Heart left ventricle (tissue), 16 donors: ENCODE measurements around the gene SLC16A10. TPM values are rescaled to one million over a fixed set of nuclear protein-coding genes. Genes with fewer than 3 reads are reported as not detected.

Experiments used
- ATAC-seq, 4 donors: fragments of 200-7000 bp; cut with Tn5 transposase; one replicate each; pipeline ENCODE4 v1.9.1; 2020 to 2022; ENCODE audit warnings: moderate library complexity in 4 of 4, mild to moderate bottlenecking in 3 of 4, moderate number of reproducible peaks in 1 of 4
- DNase-seq, 5 donors: peaks; one replicate each; pipeline ENCODE4 v3.0.0-alpha.2; 2020
- H3K27ac ChIP-seq, 12 donors: fragments of 200-600 bp; sonication (generic) in 4 of 12; one replicate each; pipeline versions ENCODE4 v1.5.0 to v1.8.0; 2016 to 2022; ENCODE audit warnings: mild to moderate bottlenecking in 2 of 12
- H3K27me3 ChIP-seq, 9 donors: fragments of 200-600 bp; sonication (generic) in 2 of 9; one replicate each; pipeline versions ENCODE4 v1.5.1 to v1.8.0; 2016 to 2022; ENCODE audit warnings: mild to moderate bottlenecking in 3 of 9
- H3K36me3 ChIP-seq, 9 donors: fragments of 200-600 bp; sonication (generic) in 2 of 9; one replicate each; pipeline versions ENCODE4 v1.5.0 to v1.8.0; 2018 to 2022; ENCODE audit warnings: mild to moderate bottlenecking in 2 of 9
- H3K4me1 ChIP-seq, 12 donors: fragments of 200-600 bp; sonication (generic) in 4 of 12; one replicate each; pipeline versions ENCODE4 v1.5.0 to v1.8.0; 2016 to 2022; ENCODE audit warnings: mild to moderate bottlenecking in 3 of 12
- H3K4me3 ChIP-seq, 12 donors: fragments of 200-600 bp; sonication (generic) in 4 of 12; one replicate each; pipeline versions ENCODE4 v1.5.0 to v1.8.0; 2017 to 2022; ENCODE audit warnings: mild to moderate bottlenecking in 9 of 12, moderate library complexity in 4 of 12
- H3K9me3 ChIP-seq, 12 donors: fragments of 200-600 bp; sonication (generic) in 4 of 12; one replicate each; pipeline versions ENCODE4 v1.5.0 to v1.8.0; 2016 to 2022; ENCODE audit warnings: mild to moderate bottlenecking in 1 of 12
- POLR2A ChIP-seq, 2 donors: fragments of 450-650 bp; IDR thresholded peaks; one replicate each; pipeline ENCODE4 v1.6.1; 2017; ENCODE audit warnings: antibody characterized with exemption in 2 of 2, mild to moderate bottlenecking in 2 of 2, moderate library complexity in 2 of 2
- WGBS, 4 donors: extraction: QIAGEN DNeasy Blood & Tissue Kit in 2 of 4; methylation state at CpG; one replicate each; pipeline versions ENCODE4 v1.1.5 to v1.1.7; 2013 to 2018; 5-methylcytosine and 5-hydroxymethylcytosine counted together
- intact Hi-C, 10 donors: fragments of 100-400 bp; cut with DNase I; formaldehyde crosslinking; loops; one replicate each; pipeline versions ENCODE4 v1.11.1 to v1.14.2; 2022
- polyA plus RNA-seq, 2 donors: library from polyadenylated mRNA; stranded (reverse); fragments of 200-250 nt; gene quantifications; one replicate each; pipeline ENCODE4 v1.2.3, GENCODE V29; 2013
- total RNA-seq, 9 donors: library from RNA; depleted of rRNA in 2 of 9; stranded (reverse); fragments of >200 nt in 2 of 9; fragmentation: NEBNext Ultra II Directional in 3 of 9; extraction: Animal tissue kit (Norgen Biotek cat#: 25700) in 3 of 9; gene quantifications; one replicate each; pipeline versions ENCODE4 v1.1.0 to v1.2.4, GENCODE V29; 2016 to 2023
- TF ChIP-seq, protein P1 (sequence below), 12 donors: fragments of 200-600 bp; sonication (generic) in 4 of 12; IDR thresholded peaks; one replicate each; pipeline versions ENCODE4 v1.5.0 to v1.8.0; 2018 to 2022; ENCODE audit warnings: antibody characterized with exemption in 12 of 12, mild to moderate bottlenecking in 5 of 12
- donor health status: ischemic (EF 13 %, LVEDD 7.1; RV severe dilation, severe dysfunction).
- donor health status: healthy with polysubstance abuse.
- donor health status: DM: no; HTN: yes; CAD: no.
- donor health status: DM: no; HTN: no; CAD: no.
- donor health status: ischemic (EF 25% LVEDD 6.9; RV normal size, moderate dysfunction).
- donor health status: ischemic (EF 25% LVEDD 5.7; RV mildly dilated, moderate dysfunction).
- donor health status: healthy.
- donor health status: DM: yes; HTN: yes; CAD: no.
- donor health status: ischemic (EF 35%, LVEDD 5.7; RV mildly dilated, moderate dysfunction).
- donor health status: nonischemic (EF 11% LVEDD 7.7; RV severe dilation, severe dysfunction).
- donor health status: DM: yes; HTN: yes; CAD: no.
- donor health status: PGD.
- donor health status: ischemic (EF 29% LVEDD 5.4; RV normal size, mild dysfunction).
- donor health status: nonischemic (EF 23%, LVEDD 6.1; RV moderate dilation, normal function).

The SLC16A10 gene
- total and polyA plus RNA-seq, 11 donors = 1.9 to 16.7 (median 6.6) TPM

DNA sequence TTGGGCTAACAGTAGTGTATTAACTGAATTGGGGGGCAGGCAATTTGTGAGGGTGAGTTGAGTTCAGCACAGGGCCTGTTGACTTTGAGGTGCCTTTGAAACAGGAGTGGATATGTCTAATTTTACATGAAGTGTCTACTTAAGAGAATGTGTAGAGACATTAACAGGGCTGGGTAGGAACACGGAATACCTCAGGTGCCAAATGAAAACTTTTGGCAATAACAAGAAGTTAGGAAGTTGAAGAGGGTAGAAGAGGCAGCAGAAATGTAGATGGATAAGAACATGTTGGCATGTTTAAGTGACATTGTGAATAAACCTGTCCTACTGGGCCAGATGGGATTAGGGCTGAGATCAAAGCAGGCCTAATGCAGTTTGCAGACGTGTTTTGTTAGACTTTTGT lies 117.0 kb downstream of the SLC16A10 start:
- Histone ChIP-seq H3K4me1 (peaks cover 0 to 14% (median 0%) of the 10 kb centered on the region in 12 donors), H3K36me3 (no peaks in the 10 kb centered on the region), H3K9me3 (no peaks in the 10 kb centered on the region), H3K27ac (peak overlapping the region in 1 of 12 donors; percentile 37), H3K27me3 (no peaks in the 10 kb centered on the region), H3K4me3 (no peak overlapping the region)
- TF ChIP-seq, protein P1, sequence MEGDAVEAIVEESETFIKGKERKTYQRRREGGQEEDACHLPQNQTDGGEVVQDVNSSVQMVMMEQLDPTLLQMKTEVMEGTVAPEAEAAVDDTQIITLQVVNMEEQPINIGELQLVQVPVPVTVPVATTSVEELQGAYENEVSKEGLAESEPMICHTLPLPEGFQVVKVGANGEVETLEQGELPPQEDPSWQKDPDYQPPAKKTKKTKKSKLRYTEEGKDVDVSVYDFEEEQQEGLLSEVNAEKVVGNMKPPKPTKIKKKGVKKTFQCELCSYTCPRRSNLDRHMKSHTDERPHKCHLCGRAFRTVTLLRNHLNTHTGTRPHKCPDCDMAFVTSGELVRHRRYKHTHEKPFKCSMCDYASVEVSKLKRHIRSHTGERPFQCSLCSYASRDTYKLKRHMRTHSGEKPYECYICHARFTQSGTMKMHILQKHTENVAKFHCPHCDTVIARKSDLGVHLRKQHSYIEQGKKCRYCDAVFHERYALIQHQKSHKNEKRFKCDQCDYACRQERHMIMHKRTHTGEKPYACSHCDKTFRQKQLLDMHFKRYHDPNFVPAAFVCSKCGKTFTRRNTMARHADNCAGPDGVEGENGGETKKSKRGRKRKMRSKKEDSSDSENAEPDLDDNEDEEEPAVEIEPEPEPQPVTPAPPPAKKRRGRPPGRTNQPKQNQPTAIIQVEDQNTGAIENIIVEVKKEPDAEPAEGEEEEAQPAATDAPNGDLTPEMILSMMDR (IDR thresholded peaks at IDR 0.05) = no peak
- TF ChIP-seq POLR2A (IDR thresholded peaks at IDR 0.05) = no peak
- intact Hi-C loops = loop anchor here in 2 of 10 donors (10.0 kb wide), 2 partner anchors 120 to 150 kb away; partner anchors contain the start of gene SLC16A10 (in 1 of the 2)
- 38 to 51% (median 46%) methylated on average over 2 of the region's 2 CpGs for WGBS, 4 donors
- no peak for DNase-seq
- peak in 3 of 4 donors; percentile 43 to 74 (median 50) for ATAC-seq

- no peak overlapping the region for H3K27ac ChIP-seq
- DNase-seq (no peak), ATAC-seq (no peak)
- TF ChIP-seq, protein P1 (IDR thresholded peaks at IDR 0.05) = no peak
- no peak for TF ChIP-seq POLR2A (IDR thresholded peaks at IDR 0.05)
- no peaks in the 10 kb centered on the region for H3K27me3 ChIP-seq
- no peaks in the 10 kb centered on the region for H3K36me3 ChIP-seq
- 92 to 98% (median 94%) methylated on average over 2 of the region's 2 CpGs for WGBS, 4 donors
- intact Hi-C loops = loop anchor here in 6 of 10 donors (5.0 to 10.0 kb wide), 4 partner anchors 120 to 193 kb away; partner anchors contain the start of gene SLC16A10 (in 1 of the 6)
- H3K9me3 ChIP-seq = no peaks in the 10 kb centered on the region
- H3K4me1 ChIP-seq = peaks cover 0 to 14% (median 0%) of the 10 kb centered on the region in 12 donors
- H3K4me3 ChIP-seq = no peak overlapping the region
These were observed 117.6 kb downstream of the SLC16A10 start for GRCh38 chr6:111204881-111205280.

- no peak for ATAC-seq
- H3K27me3 ChIP-seq = no peaks in the 10 kb centered on the region
- WGBS, 4 donors = 43 to 53% (median 50%) methylated on average over 3 of the region's 3 CpGs
- no peak for TF ChIP-seq POLR2A (IDR thresholded peaks at IDR 0.05)
- TF ChIP-seq, protein P1 (IDR thresholded peaks at IDR 0.05) = no peak
- H3K27ac ChIP-seq = no peak overlapping the region
- H3K9me3 ChIP-seq = no peaks in the 10 kb centered on the region
- H3K4me3 ChIP-seq = no peak overlapping the region
- peaks cover 0 to 14% (median 0%) of the 10 kb centered on the region in 12 donors for H3K4me1 ChIP-seq
- intact Hi-C loops = loop anchor here in 6 of 10 donors (5.0 to 10.0 kb wide), 4 partner anchors 121 to 193 kb away; partner anchors contain the start of gene SLC16A10 (in 1 of the 6)
- DNase-seq = no peak
- no peaks in the 10 kb centered on the region for H3K36me3 ChIP-seq
These were observed 118.2 kb downstream of the SLC16A10 start for GRCh38 chr6:111205502-111205901.

DNA sequence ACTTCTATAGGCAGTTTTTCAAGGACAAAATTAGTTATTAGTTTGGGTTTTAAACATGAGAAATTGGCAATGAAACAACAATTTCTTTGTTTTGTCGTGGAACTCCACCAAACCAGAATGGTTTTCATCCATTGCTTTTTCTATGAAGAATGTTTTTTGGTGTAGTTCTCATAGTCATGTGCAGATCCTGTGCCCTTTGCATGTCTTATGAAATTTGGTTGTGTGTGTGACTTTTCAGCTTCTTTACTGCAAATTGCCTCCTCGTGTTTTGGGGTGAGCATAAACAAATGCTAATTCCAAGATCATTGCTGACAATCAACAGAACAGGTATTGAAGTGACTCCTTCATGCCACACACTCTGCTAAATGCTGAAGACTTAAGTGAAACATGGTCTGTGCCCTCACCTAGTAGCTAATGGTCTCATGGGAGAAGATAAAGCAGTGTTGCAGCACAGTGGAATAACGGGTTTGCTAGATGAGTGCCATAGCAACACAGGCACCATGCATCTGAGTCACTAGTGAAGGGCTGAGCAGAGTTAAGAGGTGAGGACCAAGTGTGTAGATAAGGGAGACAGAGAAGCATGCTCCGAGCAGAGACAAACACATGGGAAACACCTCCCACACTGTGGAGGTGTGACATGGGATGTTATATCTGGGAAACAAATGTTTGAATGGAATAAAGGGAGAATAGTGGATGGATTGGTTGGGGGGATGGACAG lies 120.0 kb downstream of the SLC16A10 start:
- peak in 2 of 4 donors; percentile 32 to 50 for ATAC-seq
- no peak overlapping the region for H3K27ac ChIP-seq
- 51 to 55% (median 53%) methylated on average over 4 of the region's 4 CpGs for WGBS, 4 donors
- intact Hi-C loops = loop anchor here in 6 of 10 donors (5.0 to 10.0 kb wide), 4 partner anchors 122 to 195 kb away; partner anchors contain the start of gene SLC16A10 (in 1 of the 6)
- no peaks in the 10 kb centered on the region for H3K9me3 ChIP-seq
- no peak for TF ChIP-seq POLR2A (IDR thresholded peaks at IDR 0.05)
- TF ChIP-seq, protein P1 (IDR thresholded peaks at IDR 0.05) = no peak
- H3K4me1 ChIP-seq = peaks cover 0 to 14% (median 0%) of the 10 kb centered on the region in 12 donors
- no peaks in the 10 kb centered on the region for H3K27me3 ChIP-seq
- H3K4me3 ChIP-seq = no peak overlapping the region
- no peak for DNase-seq
- H3K36me3 ChIP-seq = no peaks in the 10 kb centered on the region
